ENCODE measurements around the gene BOD1L1. TPM values are rescaled to one million over a fixed set of nuclear protein-coding genes. Genes with fewer than 3 reads are reported as not detected.
"Not testable (repeated sequence)": the region's sequence is repeated elsewhere in the genome, so short reads cannot be mapped to it uniquely, and the experiment has no call there.

BOD1L1 gene
- total RNA-seq, 1 donor from 2014 or later = 17.8 TPM

DNA sequence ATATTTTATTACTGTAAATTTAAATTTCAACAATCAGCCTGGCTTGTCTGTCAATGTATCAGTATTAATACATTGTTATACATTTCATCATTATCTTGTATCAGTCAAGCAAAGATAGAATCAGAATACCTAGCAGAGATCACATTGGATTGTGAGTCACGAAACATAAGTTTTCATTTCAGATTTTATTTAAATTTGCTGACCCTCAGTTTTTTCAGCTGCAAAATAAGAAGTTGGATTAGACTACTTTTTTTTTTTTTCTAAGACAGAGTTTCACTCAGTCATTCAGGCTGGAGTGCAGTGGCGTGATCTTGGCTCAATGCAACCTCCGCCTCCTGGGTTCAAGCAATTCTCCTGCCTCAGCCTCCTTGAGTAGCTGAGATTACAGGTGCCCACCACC is 49.9 kb downstream of the BOD1L1 start:
- intact Hi-C loops (cut with DNase I) = no loop called here
- no peak for ATAC-seq

DNA sequence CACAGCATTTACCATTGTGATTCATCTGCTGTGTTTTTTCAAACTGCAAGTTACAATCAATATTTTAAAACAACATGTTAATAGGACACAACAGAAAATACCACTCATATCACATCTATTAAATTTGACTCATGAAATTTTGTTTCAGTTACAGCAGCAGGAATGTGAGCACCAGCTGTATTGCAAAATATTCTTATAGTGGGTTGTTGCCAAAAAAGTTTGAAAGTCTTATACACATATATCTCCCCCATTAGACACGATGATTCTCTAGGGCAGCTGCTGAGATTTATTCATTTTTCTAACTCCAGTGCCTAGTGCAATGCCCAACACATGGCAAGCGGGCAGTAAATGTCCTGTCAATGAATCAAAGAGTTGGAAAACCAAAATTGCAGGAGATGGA is 56.6 kb downstream of the BOD1L1 start:
- no peak for DNase-seq (ENCODE audit: missing footprints)
- no peak for ATAC-seq
- intact Hi-C loops (cut with DNase I) = no loop called here

More for the DNA sequence above, 49.9 kb downstream of the BOD1L1 start:
- DNase-seq (ENCODE audit: missing footprints) = no peak

- DNase-seq (ENCODE audit: missing footprints) (no peak), ATAC-seq (no peak)
- intact Hi-C loops (cut with DNase I) = no loop called here
Measured at GRCh38 chr4:13567125-13567524, 60.4 kb downstream of the BOD1L1 start.

DNA sequence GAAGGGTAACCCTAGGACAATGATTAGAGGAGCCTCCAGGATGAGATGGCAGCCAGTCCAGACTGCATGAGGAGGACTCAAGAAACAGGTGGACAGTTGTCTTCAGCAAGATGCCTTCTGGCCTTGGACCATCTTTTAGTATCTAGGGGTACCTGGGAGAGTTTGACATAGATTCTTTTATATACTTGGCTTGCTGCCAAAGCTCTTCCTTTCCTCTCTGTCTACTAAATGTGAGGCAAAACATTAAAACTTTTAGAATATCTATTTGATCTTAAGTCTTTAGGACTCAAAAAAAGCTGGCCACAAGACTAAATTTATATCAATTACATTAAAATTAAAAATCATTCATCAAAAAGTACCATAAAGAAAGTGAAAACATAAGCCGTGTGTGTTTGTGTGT is 64.6 kb downstream of the BOD1L1 start:
- DNase-seq (ENCODE audit: missing footprints) = no peak
- intact Hi-C loops (cut with DNase I) = no loop called here
- ATAC-seq = no peak

GRCh38 chr4:13561673-13562072 is 65.9 kb downstream of the BOD1L1 start:
- DNase-seq (ENCODE audit: missing footprints) = no peak
- no peak for ATAC-seq
- intact Hi-C loops (cut with DNase I) = no loop called here

GRCh38 chr4:13560111-13560510 is 67.4 kb downstream of the BOD1L1 start:
- ATAC-seq; DNase-seq (ENCODE audit: missing footprints); intact Hi-C loops (cut with DNase I): not testable (repeated sequence)

DNA sequence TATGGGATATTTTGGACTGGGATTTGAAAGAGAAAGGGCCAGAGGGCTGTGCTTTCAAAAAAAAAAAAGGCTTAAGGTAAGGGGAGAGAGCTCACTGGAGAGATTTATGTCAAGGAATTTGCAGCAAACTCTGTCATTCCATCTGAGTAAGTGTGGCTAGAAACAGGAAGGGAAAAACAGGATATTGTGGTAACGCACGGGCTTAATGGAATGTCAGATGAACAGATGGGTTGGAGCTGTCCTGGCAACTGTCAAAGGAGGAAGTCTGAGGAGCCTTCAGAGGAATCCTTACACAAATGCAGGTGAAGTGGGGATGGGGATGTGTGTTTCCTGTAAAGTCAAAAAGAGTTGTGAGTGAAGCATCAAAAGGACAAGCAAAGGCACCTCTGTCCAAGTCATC is 68.1 kb downstream of the BOD1L1 start:
- ATAC-seq (no peak), DNase-seq (ENCODE audit: missing footprints) (no peak)
- intact Hi-C loops (cut with DNase I) = no loop called here

DNA sequence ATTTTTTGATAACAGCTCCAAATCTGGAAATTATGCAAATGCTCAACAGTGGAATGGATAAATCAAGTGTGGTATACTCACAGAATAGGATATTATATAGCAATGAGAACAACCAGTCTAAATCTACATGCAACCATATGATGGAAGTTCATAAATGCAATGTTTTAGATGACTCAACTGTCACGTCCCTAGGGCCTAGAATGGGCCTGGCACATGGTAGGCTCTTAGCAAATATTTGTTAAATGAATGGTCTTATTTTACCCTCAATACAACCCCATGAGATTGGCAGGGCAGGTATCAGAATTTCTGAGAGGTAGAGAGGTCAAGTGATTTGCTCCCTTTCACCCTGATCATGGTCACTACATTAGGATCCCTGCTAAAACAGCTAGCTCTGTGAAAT is 68.6 kb downstream of the BOD1L1 start:
- intact Hi-C loops (cut with DNase I) = no loop called here
- DNase-seq (ENCODE audit: missing footprints) (no peak), ATAC-seq (no peak)

DNA sequence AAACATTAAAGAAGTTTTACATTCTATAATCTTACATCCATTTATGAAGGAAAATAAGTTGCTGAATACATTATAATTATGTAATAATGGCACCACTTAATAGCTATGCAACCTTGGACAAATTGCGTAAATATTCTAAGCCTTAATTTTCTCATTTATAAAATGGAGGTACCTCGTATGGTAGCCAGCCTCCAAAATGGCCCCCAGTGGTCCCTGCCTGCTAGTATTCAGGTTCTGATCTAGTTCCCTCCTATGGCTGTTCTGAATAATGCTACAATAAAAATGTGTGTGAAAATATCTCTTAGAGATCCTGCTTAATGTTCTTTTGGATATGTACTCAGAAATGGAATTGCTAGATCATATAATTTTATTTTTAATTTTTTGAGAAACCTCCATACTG is 72.2 kb downstream of the BOD1L1 start:
- DNase-seq (ENCODE audit: missing footprints) = no peak
- no peak for ATAC-seq
- intact Hi-C loops (cut with DNase I) = no loop called here

DNA sequence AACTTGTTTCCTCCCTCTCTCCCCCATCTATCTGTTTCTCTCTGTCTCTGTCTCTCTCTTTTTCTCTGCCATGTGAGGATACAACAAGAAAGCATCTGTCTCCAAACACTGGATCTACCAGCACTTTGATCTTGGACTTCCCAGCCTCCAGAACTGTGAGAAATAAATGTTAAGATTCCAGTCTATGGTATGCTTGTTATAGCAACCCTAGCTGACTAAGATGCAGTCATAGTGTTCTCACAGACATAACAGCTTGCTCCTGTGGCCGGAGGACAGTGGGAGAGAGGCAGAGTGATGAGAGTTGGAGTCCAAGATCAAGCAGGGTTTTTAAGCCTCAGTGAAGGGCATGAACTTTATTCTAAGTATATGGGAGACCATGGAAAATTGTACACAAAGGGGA is 74.4 kb downstream of the BOD1L1 start:
- no peak for ATAC-seq
- no peak for DNase-seq (ENCODE audit: missing footprints)
- intact Hi-C loops (cut with DNase I) = no loop called here

DNA sequence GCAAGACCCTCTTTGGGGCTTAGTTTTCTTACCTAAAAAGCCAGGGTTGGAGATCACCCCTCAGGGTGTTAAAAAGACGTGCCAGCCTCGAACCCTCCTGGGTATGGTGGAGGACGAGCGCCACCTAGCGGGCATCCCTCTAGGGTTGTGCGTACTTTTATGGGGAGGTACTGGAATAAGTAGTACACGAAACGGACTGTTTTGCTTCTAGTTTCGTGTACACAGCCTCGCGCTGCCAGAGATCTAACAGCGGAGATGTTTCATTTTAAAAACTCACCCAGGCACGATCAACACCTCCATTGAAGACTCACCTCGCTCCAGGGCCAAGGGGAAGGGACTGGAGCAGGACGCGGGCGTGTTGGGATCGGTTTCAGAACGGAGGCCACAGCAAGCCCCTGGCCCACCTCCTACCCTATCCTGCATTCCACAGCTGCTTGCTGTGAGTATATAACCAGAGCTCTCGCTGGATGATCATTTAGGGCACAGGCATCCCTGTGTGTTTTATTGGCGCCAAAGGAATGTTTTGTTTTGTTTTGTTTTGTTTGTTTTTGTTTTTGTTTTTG is 78.5 kb downstream of the BOD1L1 start:
- intact Hi-C loops (cut with DNase I) = loop anchor here (1.0 to 5.0 kb wide), 2 partner anchors 697 to 817 kb away; no protein-coding TSS in a partner anchor
- ATAC-seq (peak; percentile 74), DNase-seq (ENCODE audit: missing footprints) (peak; percentile 89)

- intact Hi-C loops (cut with DNase I) = loop anchor here (5.0 kb wide), 1 partner anchor 816 kb away; no protein-coding TSS in a partner anchor
- DNase-seq (ENCODE audit: missing footprints) = no peak
- no peak for ATAC-seq
Measured at GRCh38 chr4:13548059-13548983, 79.2 kb downstream of the BOD1L1 start.

DNA sequence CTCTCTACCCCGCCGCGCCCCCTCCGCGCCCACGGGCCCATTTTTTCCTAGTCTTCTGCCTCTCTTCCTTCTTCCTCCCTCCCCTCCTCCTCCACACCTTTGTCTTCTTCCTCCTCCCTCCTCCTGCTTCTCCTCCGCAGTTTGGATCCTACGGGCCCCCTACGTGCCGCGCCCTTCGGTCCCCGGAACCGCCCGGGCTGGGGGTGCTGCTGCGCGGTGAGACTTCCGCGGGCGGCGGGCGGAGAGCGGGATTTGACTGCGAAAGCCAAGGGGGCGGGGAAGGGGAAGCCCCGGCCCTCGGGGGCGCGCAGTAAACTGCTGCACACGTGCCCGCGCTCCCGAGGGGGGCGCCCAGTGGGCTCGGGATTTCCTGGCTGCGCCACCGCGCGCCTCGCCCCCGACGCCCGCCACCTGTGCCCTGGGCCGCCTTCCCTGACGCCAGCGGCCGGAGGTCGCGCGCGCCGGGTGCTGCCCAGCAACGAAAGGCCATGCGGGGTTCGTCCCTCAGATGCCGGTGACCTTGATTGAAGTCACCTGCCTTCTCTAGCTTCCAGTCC is 80.0 kb downstream of the BOD1L1 start:
- DNase-seq (ENCODE audit: missing footprints) (no peak), ATAC-seq (no peak)
- intact Hi-C loops (cut with DNase I) = loop anchor here (5.0 kb wide), 1 partner anchor 815 kb away; no protein-coding TSS in a partner anchor

DNA sequence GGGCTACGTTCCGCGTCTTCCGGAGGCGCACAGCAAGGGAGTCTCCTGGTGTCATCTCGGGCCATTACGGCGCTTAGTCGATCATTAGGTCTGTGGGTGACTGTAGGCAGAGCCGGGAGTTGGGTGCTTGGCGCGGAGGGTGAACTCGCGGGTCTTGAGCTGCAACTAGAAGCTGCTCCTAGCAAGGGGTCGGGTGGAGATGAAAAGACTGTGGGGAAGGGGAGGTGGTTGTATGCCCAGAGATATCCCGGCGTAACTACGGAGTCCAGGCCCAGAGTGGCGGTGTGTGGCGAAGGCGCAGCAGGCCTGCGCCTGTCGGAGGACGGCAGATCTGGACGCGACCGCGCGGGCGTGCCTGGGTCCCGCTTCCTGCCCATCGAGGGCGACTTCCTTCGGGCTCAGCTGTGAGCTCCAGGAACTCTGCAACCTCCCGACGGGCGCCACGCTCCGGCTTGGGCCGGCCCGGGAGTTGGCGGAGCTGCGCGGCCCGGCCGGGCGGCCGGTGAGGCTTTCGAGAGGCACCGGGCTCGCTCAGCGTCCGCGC is 80.5 kb downstream of the BOD1L1 start:
- ATAC-seq = no peak
- intact Hi-C loops (cut with DNase I) = loop anchor here (5.0 kb wide), 1 partner anchor 815 kb away; no protein-coding TSS in a partner anchor

DNA sequence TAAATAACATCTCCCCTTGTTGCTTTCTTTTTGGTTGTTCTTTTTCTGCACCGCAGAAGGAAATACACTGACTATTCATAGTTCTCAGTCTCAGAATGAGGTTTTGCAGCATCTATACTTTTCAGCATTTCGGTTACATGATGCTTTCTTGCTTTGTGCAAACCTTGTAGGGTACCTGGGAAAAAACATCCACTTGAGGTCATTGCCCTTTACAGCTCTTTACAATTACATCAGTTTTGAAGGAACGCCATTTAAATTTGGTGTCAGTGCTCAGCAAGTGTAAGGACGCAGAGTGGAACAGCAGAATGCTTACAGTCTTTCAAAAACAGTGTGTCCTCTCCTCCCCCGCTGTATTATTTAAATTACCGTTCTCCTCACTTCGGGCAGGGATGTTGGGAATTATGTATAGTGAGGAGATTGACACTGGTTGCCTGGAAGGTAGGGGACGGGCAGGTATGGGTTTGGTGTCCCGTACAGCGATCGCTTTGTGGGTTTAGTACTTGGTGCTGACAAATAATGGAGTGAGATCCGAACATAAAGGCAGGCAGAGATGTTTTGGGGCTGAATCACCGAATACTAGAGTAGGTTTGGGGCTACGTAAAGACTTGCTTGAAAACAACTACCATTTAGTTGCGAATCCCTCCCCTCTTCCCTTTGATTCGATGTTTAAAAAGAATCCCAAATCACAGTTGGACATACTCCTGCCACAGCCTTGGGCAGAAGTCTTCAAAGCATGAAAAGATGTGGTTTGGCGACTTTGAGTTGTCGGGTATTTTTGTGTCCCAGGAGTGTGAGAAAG is 81.2 kb downstream of the BOD1L1 start:
- DNase-seq (ENCODE audit: missing footprints) (no peak), ATAC-seq (no peak)
- intact Hi-C loops (cut with DNase I) = loop anchor here (5.0 kb wide), 1 partner anchor 814 kb away; no protein-coding TSS in a partner anchor

More for the DNA sequence above, 80.5 kb downstream of the BOD1L1 start:
- DNase-seq (ENCODE audit: missing footprints) = no peak

DNA sequence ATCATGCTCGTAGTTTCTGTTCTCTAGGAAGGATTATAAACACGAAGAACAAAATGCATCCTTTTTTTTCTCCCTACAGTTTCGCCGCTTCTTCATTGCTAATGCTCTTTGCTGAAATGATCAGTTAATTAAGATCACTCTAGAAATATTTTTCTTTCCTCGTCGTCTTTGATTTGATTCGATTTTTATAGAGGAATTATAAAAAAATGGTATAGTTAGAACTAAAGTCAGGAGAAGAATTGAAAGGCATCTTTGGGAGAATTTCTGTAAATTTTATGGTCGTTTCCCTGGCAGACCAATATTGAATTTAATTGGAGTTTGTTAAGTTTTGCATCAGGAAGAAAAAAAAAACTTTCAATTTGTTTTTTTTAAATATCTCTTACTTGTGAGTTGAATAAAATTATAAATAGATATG is 82.1 kb downstream of the BOD1L1 start:
- intact Hi-C loops (cut with DNase I) = loop anchor here (2.0 to 5.0 kb wide), 2 partner anchors 687 to 813 kb away; no protein-coding TSS in a partner anchor
- ATAC-seq = no peak
- no peak for DNase-seq (ENCODE audit: missing footprints)

DNA sequence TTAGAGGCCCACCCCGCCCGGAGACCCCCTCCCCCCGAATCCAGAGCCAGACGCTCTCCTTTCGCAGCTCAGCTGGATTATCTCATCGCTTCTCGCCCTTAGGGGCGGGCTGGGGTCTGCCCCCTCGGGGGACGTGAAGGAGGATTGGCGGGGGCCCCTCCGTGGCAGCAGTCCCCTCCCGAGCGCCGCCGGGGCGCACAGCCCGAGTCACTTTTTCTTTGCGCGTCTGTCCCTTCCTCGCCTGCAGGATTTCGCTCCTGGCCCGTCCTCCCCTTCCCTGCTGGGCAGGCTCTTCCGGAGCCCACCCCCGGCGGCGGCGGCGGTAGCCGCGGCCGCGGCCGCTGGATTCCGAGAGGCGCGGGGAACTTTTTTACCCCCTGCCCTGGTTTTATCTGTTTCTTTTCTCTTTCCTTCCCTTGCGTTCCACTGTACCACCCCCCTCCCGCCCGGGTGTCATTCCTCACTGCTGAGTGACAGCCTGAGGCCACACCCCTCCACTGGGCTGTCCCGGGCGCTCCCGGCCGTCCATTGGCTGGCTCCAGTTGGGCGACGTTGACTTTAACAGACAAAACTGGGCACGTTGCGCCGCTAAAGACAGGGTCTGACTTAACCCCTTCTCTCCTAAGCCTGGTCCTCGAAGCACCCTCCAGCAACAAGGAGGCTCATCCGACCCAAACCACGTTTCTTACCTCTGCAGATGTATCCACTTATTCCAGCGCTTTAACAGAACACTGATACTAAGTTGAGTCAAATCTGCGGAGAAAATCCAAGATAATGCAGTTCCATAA is 82.7 kb downstream of the BOD1L1 start:
- ATAC-seq (peak; percentile 63), DNase-seq (ENCODE audit: missing footprints) (no peak)
- intact Hi-C loops (cut with DNase I) = loop anchor here (2.0 to 5.0 kb wide), 2 partner anchors 686 to 812 kb away; no protein-coding TSS in a partner anchor

Data from Right ventricle myocardium inferior (tissue), 1 donor.